NCI-H2029 (cell line): ENCODE measurements around the gene TMEM150C.
"Not testable (repeated sequence)": the region's sequence is repeated elsewhere in the genome, so short reads cannot be mapped to it uniquely, and the experiment has no call there.

Experiments used
- DNase-seq: peaks from one replicate; lab custom pipeline; 2025; lab: John Stamatoyannopoulos, UW

Gene TMEM150C

GRCh38 chr4:82473621-82474164, 88.1 kb downstream of the TMEM150C start:
- DNase-seq: no peak

GRCh38 chr4:82473080-82473479, 88.7 kb downstream of the TMEM150C start:
- not testable (repeated sequence) for DNase-seq

- DNase-seq: no peak
Observed at GRCh38 chr4:82469791-82470345, 91.9 kb downstream of the TMEM150C start.

GRCh38 chr4:82467471-82467870, 94.3 kb downstream of the TMEM150C start:
- no peak for DNase-seq

GRCh38 chr4:82463221-82463620, 98.6 kb downstream of the TMEM150C start:
- DNase-seq: no peak

GRCh38 chr4:82462415-82462831, 99.4 kb downstream of the TMEM150C start:
- peak; percentile 74 for DNase-seq

- DNase-seq: no peak
Observed at GRCh38 chr4:82461710-82462109, 100.1 kb downstream of the TMEM150C start.

- no peak for DNase-seq
Observed at GRCh38 chr4:82458729-82459128, 103.1 kb downstream of the TMEM150C start.

- no peak for DNase-seq
Observed at GRCh38 chr4:82457266-82457665, 104.5 kb downstream of the TMEM150C start.

GRCh38 chr4:82452026-82452425, 109.8 kb downstream of the TMEM150C start:
- no peak for DNase-seq

- DNase-seq: no peak
Observed at GRCh38 chr4:82450966-82451755, 110.6 kb downstream of the TMEM150C start.

- DNase-seq: no peak
Observed at GRCh38 chr4:82447886-82448285, 113.9 kb downstream of the TMEM150C start.

GRCh38 chr4:82439088-82439487, 122.7 kb downstream of the TMEM150C start:
- DNase-seq: no peak

GRCh38 chr4:82437285-82438005, 124.3 kb downstream of the TMEM150C start:
- no peak for DNase-seq

GRCh38 chr4:82436780-82437179, 125.0 kb downstream of the TMEM150C start:
- no peak for DNase-seq

- no peak for DNase-seq
Observed at GRCh38 chr4:82436130-82436529, 125.7 kb downstream of the TMEM150C start.

- DNase-seq: no peak
Observed at GRCh38 chr4:82434949-82435348, 126.8 kb downstream of the TMEM150C start.

- DNase-seq: no peak
Observed at GRCh38 chr4:82433791-82434190, 128.0 kb downstream of the TMEM150C start.
